Epithelial cell of alveolus of lung (primary cell): ENCODE data around the gene HIGD2B. TPM values are rescaled to one million over a fixed set of nuclear protein-coding genes. Genes with fewer than 3 reads are reported as not detected.

ENCODE experiments used
- total RNA-seq: library from RNA; depleted of rRNA; stranded (reverse); fragments of >200 nt; gene quantifications from 2 replicates; pipeline ENCODE4 v1.2.1, GENCODE V29; 2015

The HIGD2B gene, protein sequence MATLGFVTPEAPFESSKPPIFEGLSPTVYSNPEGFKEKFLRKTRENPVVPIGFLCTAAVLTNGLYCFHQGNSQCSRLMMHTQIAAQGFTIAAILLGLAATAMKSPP
- not detected in 2 replicates for total RNA-seq

DNA sequence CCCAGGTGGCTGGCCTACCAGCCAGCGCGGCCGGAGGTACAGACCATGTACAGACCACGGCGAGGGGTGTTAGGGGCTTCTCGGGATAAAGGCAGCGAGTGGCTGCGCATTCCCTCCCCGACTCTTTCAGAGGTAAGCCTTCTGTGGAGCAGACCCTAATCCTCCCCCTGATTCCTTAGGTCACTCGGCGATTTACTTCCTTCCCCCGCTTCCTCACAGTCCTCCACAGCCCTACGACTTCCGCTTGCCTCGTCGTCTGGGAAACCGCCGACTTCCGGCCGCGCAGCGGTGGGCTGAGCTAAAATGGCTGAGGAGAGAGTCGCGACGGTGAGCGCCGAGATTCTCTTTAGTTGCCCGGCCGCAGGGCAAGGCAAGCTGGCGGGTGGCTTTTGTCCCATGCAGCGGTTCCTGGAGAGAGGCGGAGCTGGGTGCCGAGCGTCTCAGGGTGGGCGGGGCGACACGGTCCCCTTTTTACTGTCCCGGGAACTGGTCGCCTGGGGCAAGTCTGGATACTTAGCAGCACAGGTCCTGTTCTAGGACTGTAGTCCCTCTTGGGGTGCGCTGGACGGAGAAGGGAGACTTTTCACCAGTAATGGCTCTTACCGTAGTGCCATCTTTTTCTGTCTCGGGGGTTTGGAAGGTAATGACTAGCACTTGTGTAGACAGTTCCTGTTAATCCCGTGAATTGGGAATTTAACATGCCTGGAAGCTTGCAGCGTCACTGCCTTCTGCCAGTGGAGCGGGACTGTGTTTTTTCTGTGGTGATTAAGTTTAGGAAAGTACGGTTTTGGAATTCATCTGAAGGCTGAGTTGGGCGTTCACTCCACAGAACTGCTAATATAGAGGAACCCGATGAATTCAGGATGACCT lies at the start of gene HIGD2B, which contains the start of gene BBS4:
Gene HIGD2B, minus strand, starts transcription at position 258 of the 870 bp plus-strand sequence. CDS start 9,808 bp downstream, outside the sequence.
Gene BBS4, plus strand, starts transcription at position 283 of the 870 bp plus-strand sequence. Its CDS starts 21 bp downstream, at position 304.

DNA sequence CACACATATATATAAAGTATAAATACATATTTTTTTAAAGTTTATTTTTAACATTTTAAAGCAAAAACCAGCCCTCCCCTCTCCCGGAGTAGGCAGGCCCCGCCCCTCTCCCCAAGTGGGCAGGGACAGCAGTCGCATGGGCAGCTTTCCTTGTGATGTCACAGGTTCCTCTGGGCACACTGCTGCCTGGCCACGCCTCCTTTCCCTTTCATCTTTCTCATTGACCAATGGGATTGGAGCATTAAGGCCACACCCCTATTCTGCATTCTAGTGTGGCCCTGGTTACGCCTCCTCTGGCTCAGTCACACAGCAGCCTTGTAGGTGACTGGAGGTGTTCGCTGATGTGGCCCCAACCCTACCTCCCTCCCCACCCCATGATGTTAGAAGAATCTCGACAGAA lies 31.6 kb downstream of the HIGD2B start, which contains the start of gene GOLGA6B:
Gene GOLGA6B, plus strand, starts transcription at position 301 of the 400 bp plus-strand sequence. Its CDS starts 41 bp downstream, at position 342.

Other genes with a start within 250 kb of the HIGD2B start
- 21.7 and 22.4 TPM in 2 replicates for gene ARIH1, start 211.9 kb downstream of the HIGD2B start, total RNA-seq
- not detected in 2 replicates for gene GOLGA6B, start 31.5 kb downstream of the HIGD2B start, total RNA-seq
- 13.2 and 18.4 TPM in 2 replicates for gene BBS4, start within 50 bp of the HIGD2B start, total RNA-seq
- 46.9 and 47.6 TPM in 2 replicates for gene ADPGK, start 97.6 kb upstream of the HIGD2B start, total RNA-seq